SHP77 (cell line): ENCODE results near the gene ZCCHC14.

Source experiments
- DNase-seq, 2 experiments: peaks; one replicate each; lab custom pipeline; 2025; lab: John Stamatoyannopoulos, UW

ZCCHC14 gene

GRCh38 chr16:87457061-87457611 is 35.7 kb downstream of the ZCCHC14 start:
- no peak for DNase-seq

- DNase-seq: no peak
Observed at GRCh38 chr16:87454391-87454790, 38.4 kb downstream of the ZCCHC14 start.

DNA sequence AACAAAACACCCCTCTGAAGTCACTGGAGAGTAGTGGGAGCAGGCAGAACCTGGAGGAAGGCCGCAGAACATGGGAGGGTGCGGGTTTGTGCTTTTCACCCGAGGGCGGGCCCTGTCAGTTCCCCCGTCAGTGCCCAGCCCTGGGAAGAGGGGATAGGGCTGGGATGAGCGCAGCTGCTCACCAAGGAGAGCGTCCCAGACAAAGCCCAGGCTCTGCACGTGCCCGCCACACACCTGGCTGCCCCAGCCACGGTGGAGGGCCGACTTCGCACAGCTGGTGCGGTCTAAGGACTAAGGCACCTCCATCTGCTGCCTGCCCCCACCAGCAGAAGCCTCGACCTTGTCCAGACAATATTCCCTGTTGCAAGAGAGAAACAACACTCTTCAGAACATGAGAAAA is 39.5 kb downstream of the ZCCHC14 start:
- no peak for DNase-seq

DNA sequence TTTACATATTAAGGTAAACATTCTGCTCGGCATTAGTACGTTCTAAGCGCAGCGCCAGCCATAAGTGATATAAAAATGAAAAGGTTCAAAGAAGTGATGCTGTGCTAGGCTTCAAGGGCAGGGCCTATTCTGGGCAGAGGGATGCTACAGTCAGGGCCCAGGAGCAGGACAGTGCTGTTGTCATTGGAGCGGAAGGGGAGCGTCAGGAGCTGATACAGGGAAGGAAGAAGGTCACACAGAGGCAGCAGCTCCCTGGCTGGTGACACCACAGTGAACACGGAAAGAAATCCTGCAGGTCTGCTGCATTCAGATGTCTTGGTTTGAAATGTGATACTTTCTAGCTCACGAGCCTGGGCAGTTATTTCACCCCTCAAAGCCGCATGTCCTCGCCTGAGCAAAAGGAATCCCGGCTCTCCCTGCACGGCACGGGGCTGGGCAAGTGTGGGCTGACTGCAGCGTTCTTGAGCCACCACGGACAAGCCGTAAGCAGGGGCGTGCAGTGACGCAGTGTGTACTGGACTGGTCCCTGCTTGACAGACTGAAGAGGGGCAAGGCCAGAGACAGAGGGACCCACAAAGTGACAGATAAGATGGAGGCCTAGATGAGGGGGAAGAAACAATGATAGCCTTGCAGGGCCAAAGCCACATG is 41.1 kb downstream of the ZCCHC14 start:
- no peak for DNase-seq

GRCh38 chr16:87448866-87449265 is 44.0 kb downstream of the ZCCHC14 start:
- no peak for DNase-seq

- no peak for DNase-seq
Observed at GRCh38 chr16:87447323-87447722, 45.5 kb downstream of the ZCCHC14 start.

DNA sequence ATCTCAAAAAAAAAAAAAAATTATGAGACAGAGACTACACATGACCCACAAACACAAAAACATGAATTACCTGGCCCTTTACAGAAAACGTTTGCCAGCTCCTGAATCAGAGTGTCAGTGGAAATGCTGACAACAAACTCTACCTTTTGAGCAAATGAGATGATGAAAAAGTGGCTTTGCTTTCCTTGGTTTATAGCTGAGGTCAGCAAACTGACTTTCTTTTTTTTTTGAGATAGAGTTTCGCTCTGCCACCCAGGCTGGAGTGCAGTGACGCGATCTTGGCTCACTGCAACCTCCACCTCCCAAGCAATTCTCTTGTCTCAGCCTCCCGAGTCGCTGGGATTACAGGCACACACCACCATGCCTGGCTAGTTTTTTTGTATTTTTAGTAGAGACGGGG is 46.3 kb downstream of the ZCCHC14 start:
- no peak for DNase-seq

- no peak for DNase-seq
Observed at GRCh38 chr16:87445486-87445885, 47.3 kb downstream of the ZCCHC14 start.

GRCh38 chr16:87443964-87444363 is 48.9 kb downstream of the ZCCHC14 start:
- no peak for DNase-seq

- DNase-seq: no peak
Observed at GRCh38 chr16:87443016-87443415, 49.8 kb downstream of the ZCCHC14 start.

DNA sequence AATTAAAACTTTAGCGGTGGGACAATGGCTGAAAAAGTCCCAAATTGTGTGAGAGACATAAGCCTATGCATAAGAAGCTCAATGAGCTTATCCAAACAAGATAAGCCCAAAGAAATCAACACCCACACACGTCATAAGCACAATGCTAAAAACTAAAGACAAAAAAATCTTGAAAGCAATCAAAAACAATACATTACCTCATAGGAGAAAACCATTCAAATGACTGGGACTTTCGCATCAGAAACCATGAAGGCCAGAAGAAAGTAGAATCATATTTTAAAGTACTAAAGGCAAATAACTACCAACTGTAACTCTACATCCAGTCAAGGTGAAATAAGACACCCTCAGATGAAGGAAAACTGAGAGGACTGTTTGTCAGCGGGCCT is 50.2 kb downstream of the ZCCHC14 start:
- DNase-seq: no peak

GRCh38 chr16:87441886-87442580 is 50.8 kb downstream of the ZCCHC14 start:
- no peak for DNase-seq

- DNase-seq: no peak
Observed at GRCh38 chr16:87439926-87440325, 52.9 kb downstream of the ZCCHC14 start.

DNA sequence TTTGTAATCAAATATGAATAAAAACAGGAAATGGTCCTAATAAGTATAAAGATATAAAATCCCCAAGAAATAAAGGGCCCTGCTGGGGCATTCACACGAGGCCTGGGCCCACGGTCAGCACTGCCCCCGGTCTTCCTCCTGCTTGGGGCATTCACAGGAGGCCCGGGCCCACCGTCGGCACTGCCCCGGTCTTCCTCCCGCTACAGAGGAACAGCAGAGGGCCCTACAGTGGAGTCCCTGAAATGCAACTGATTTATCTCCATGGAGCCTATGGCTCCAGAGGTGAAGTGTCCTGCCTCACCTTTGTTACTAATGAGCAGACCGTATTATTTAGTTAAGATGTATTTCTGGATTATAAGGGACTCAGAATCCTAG is 54.2 kb downstream of the ZCCHC14 start:
- no peak for DNase-seq

DNA sequence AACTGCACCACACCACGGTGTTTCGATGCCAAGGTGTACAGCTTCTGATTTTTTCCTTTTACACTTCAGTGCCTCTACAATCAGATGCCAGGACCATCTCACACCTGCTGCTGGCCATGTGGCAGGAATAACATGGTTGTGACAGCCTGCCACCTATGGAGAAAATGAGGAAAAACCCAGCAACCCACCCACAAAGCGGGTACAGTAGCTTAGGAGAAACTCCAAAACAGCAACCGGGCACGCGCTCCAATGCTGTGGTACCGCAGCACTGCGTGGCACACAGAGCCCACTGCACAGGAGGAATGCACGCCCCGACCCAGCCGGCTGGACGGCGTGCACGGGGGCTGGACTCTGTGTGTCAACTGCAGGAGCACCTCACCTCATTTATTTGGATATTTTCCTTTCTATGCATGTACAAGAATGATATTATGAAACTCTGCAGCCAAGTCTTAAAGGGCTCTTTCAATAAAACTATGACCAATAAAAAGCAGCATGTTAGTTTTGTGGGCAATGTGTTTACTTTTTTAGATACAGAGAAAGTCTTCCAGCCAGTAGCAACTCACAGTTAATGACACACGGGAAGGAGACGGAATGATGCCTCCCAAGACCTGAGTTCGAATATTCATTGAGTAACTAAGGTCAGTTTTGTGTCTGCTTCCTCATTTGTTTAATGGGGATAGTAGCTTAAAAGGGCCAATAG is 54.8 kb downstream of the ZCCHC14 start:
- DNase-seq: no peak

DNA sequence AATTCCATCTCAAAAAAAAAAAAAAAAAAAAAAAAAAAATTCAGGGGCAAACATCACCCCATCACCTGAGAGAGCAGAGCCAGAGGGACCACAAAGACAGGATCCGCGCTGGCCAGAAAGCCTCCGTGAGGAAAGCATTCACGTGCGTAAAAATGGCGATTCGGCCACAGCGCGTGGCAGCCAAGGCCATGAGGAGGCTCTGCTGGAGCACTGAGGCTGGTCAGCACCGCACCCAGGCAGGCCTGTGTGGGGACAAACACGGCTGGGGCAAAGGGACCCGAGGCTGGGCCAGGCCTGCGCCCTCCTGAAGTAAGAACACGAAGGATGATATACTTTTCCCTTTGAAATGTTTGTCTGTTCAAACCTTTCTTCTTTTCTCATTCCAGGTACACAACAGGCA is 55.5 kb downstream of the ZCCHC14 start:
- DNase-seq: no peak

GRCh38 chr16:87436225-87437172 is 56.3 kb downstream of the ZCCHC14 start:
- no peak for DNase-seq

- no peak for DNase-seq
Observed at GRCh38 chr16:87435372-87436224, 57.2 kb downstream of the ZCCHC14 start.

DNA sequence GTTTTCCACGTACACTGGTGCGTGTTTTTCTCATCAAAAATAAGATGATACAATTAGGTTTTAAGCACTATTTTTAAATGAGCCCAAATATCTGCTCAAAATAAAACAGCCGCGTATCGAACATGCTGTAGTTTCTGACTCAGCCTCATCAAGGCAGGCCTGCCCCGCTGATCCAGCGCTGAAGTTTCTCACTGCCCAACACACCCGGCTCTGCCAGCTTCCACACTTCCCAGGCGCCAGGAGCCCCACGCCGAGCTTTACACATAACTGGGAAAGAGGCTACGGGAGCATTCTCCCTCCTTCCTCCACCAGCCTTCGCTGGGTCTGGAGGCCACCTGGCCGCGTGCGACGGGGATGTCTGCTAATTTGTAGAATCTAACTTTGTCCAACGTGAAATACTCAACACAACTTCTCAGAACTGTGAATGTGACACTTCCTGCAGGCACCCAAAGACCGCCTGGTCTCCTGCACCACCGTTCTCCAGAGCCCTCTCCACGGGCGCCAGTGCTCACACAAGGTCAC is 58.6 kb downstream of the ZCCHC14 start:
- no peak for DNase-seq

- DNase-seq: no peak
Observed at GRCh38 chr16:87432330-87432915, 60.4 kb downstream of the ZCCHC14 start.
